Calu3 (cell line): ENCODE measurements around the gene RARA. TPM values are rescaled to one million over a fixed set of nuclear protein-coding genes. Genes with fewer than 3 reads are reported as not detected.

Experiments
- BruUV-seq: library from RNA; stranded (reverse); fragments of 400-500 nt; replicated peaks from 2 replicates; lab custom pipeline; 2021; lab: Mats Ljungman, UMichigan
- CTCF ChIA-PET: fragments of 300-600 bp; sonication (Branson Sonifier 250); formaldehyde crosslinking; loops from one replicate; lab custom pipeline; 2022; ENCODE audit warnings: antibody characterized with exemption; lab: Charles Lee
- DNase-seq: peaks from one replicate; pipeline ENCODE4 v3.0.0; 2022
- H3K27ac Mint-ChIP-seq: one replicate; pipeline ENCODE4 v1.8.0; 2022; ENCODE audit warnings: mixed read lengths; ENCODE audit not compliant: unreplicated experiment
- H3K27me3 Mint-ChIP-seq: one replicate; pipeline ENCODE4 v1.8.0; 2022; ENCODE audit warnings: mixed read lengths; ENCODE audit not compliant: unreplicated experiment
- H3K36me3 Mint-ChIP-seq: one replicate; pipeline ENCODE4 v1.8.0; 2022; ENCODE audit warnings: mild to moderate bottlenecking, moderate library complexity, mixed read lengths; ENCODE audit not compliant: insufficient read depth, unreplicated experiment
- H3K4me1 Mint-ChIP-seq: one replicate; pipeline ENCODE4 v1.8.0; 2022; ENCODE audit warnings: mild to moderate bottlenecking, low read depth, mixed read lengths; ENCODE audit not compliant: unreplicated experiment
- H3K4me3 Mint-ChIP-seq: one replicate; pipeline ENCODE4 v1.8.0; 2022; ENCODE audit warnings: mild to moderate bottlenecking, low read depth, moderate library complexity, mixed read lengths; ENCODE audit not compliant: unreplicated experiment
- H3K9me3 Mint-ChIP-seq: one replicate; pipeline ENCODE4 v1.8.0; 2022; ENCODE audit warnings: low read depth, mixed read lengths; ENCODE audit not compliant: unreplicated experiment
- CTCF ChIP-seq: fragments of 200-600 bp; IDR thresholded peaks from one replicate; pipeline ENCODE4 v1.8.0; 2022; ENCODE audit warnings: antibody characterized with exemption; ENCODE audit not compliant: unreplicated experiment
- intact Hi-C: fragments of 100-400 bp; cut with micrococcal nuclease; formaldehyde crosslinking; loops from one replicate; pipeline ENCODE4 v1.10.0; 2022; ENCODE audit not compliant: unreplicated experiment
- total RNA-seq: library from RNA; stranded (reverse); gene quantifications from 2 replicates; pipeline ENCODE4 v1.2.3, GENCODE V29; 2022

Gene RARA
- total RNA-seq, 1 experiment from 2014 or later, result 150 TPM

- DNase-seq, result no peak
- peaks cover 79% of the 10 kb centered on the region for H3K36me3 Mint-ChIP-seq
- no peaks in the 10 kb centered on the region for H3K9me3 Mint-ChIP-seq
- intact Hi-C loops, result no loop called here
- no TSS peak for BruUV-seq
- CTCF ChIA-PET, result interaction anchor here (1.0 to 37.0 kb wide), 3 partner anchors 30 to 210 kb away, joined by 3 to 1520 read pairs (median 3); partner anchors contain the start of gene RARA
- H3K4me1 Mint-ChIP-seq, result peaks cover 74% of the 10 kb centered on the region
- H3K27me3 Mint-ChIP-seq, result no peaks in the 10 kb centered on the region
- no peak overlapping the region for H3K4me3 Mint-ChIP-seq
- no peak overlapping the region for H3K27ac Mint-ChIP-seq
- no peak for TF ChIP-seq CTCF
These were observed 40.5 kb downstream of the RARA start for GRCh38 chr17:40349477-40349894.

GRCh38 chr17:40349895-40350688 lies 41.1 kb downstream of the RARA start:
- Mint-ChIP-seq H3K27ac (no peak overlapping the region), H3K4me3 (no peak overlapping the region), H3K27me3 (no peaks in the 10 kb centered on the region), H3K36me3 (peaks cover 79% of the 10 kb centered on the region), H3K9me3 (no peaks in the 10 kb centered on the region), H3K4me1 (peaks cover 68% of the 10 kb centered on the region)
- no TSS peak for BruUV-seq
- intact Hi-C loops, result no loop called here
- DNase-seq, result no peak
- TF ChIP-seq CTCF, result no peak
- CTCF ChIA-PET, result interaction anchor here (0.7 to 37.0 kb wide), 2 partner anchors 31 to 179 kb away, joined by 4 to 1520 read pairs; partner anchors contain the start of gene RARA

GRCh38 chr17:40350689-40351358 lies 41.8 kb downstream of the RARA start:
- peaks cover 60% of the 10 kb centered on the region for H3K4me1 Mint-ChIP-seq
- CTCF ChIA-PET, result interaction anchor here (0.6 to 37.0 kb wide), 6 partner anchors 31 to 559 kb away, joined by 3 to 1520 read pairs (median 4); partner anchors contain the start of gene RARA
- intact Hi-C loops, result no loop called here

More at GRCh38 chr17:40350689-40351358, 41.8 kb downstream of the RARA start:
- H3K36me3 Mint-ChIP-seq, result peaks cover 78% of the 10 kb centered on the region
- BruUV-seq, result no TSS peak
- no peak for TF ChIP-seq CTCF
- no peaks in the 10 kb centered on the region for H3K9me3 Mint-ChIP-seq
- no peak overlapping the region for H3K27ac Mint-ChIP-seq
- no peaks in the 10 kb centered on the region for H3K27me3 Mint-ChIP-seq
- H3K4me3 Mint-ChIP-seq, result no peak overlapping the region
- no peak for DNase-seq
